Large intestine (tissue), 3 donors: Measurements from ENCODE around the gene ZNF350. TPM values are rescaled to one million over a fixed set of nuclear protein-coding genes. Genes with fewer than 3 reads are reported as not detected.

Experiments
- DNase-seq, 2 donors: peaks; one replicate each; pipeline versions ENCODE4 v3.0.0 to v3.0.0-alpha.2; 2013
- H3K27ac ChIP-seq: one replicate; pipeline ENCODE4 v1.5.1; 2013; ENCODE audit warnings: low read length
- H3K27me3 ChIP-seq: 2 replicates; pipeline ENCODE4 v1.6.1; 2013; ENCODE audit warnings: low read length; ENCODE audit not compliant: control insufficient read depth, insufficient read depth
- H3K36me3 ChIP-seq: 2 replicates; pipeline ENCODE4 v1.6.1; 2013; ENCODE audit warnings: low read length; ENCODE audit not compliant: control insufficient read depth, insufficient read depth
- H3K4me1 ChIP-seq: one replicate; pipeline ENCODE4 v1.6.1; 2013; ENCODE audit warnings: low read length; ENCODE audit not compliant: control insufficient read depth, insufficient read depth
- H3K4me3 ChIP-seq: one replicate; pipeline ENCODE4 v1.5.1; 2013; ENCODE audit warnings: low read length
- H3K9me3 ChIP-seq: one replicate; pipeline ENCODE4 v1.6.1; 2013; ENCODE audit warnings: mild to moderate bottlenecking, low read depth, low read length, moderate library complexity; ENCODE audit not compliant: control insufficient read depth
- WGBS: methylation state at CpG from one replicate; pipeline ENCODE4 v1.1.5; 2013; ENCODE audit warnings: low lambda C conversion rate; ENCODE audit not compliant: insufficient coverage; 5-methylcytosine and 5-hydroxymethylcytosine counted together
- polyA plus RNA-seq: library from polyadenylated mRNA; unstranded; fragments of 120-200 nt; gene quantifications from one replicate; pipeline ENCODE4 v1.2.1, GENCODE V29; 2013

Gene ZNF350
- polyA plus RNA-seq, 1 donor: 12.2 TPM

- no CpG with 5 or more reads among the region's 7 CpGs for WGBS
- no peaks in the 10 kb centered on the region for H3K4me1 ChIP-seq
- H3K27ac ChIP-seq: no peak overlapping the region
- H3K36me3 ChIP-seq: peaks cover 54% of the 10 kb centered on the region
- H3K27me3 ChIP-seq: no peaks in the 10 kb centered on the region
- no peak overlapping the region for H3K4me3 ChIP-seq
- DNase-seq: no peak
- peaks cover 49% of the 10 kb centered on the region for H3K9me3 ChIP-seq
Observed at GRCh38 chr19:51944798-51945552, 41.7 kb downstream of the ZNF350 start.

- 89% methylated on average over 1 of the region's 2 CpGs for WGBS
- peaks cover 80% of the 10 kb centered on the region for H3K36me3 ChIP-seq
- no peaks in the 10 kb centered on the region for H3K27me3 ChIP-seq
- no peak for DNase-seq
- H3K4me1 ChIP-seq: no peaks in the 10 kb centered on the region
- H3K9me3 ChIP-seq: peaks cover 44% of the 10 kb centered on the region
- no peak overlapping the region for H3K27ac ChIP-seq
- no peak overlapping the region for H3K4me3 ChIP-seq
Observed at GRCh38 chr19:51938936-51939335, 47.7 kb downstream of the ZNF350 start.

DNA sequence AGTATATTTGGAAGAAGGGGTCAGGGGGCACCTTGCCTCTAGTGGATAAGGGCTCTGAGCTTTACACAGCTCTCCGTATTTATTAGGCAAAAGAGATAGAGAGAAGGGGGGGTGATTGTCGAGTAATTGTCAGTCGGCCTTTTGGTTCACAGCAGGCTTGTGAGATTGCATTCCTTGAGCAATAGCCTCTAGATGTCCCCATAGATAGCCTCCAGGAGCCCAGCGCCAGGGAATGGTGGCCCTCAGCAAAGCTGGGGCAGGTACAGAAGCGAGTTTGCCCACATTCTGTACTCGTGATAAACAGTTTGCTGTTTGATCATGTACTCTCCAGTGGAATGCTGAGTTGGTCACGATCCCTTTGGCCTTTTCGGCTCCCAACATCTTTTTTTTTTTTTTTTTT, 54.7 kb downstream of the ZNF350 start:
- no CpG with 5 or more reads among the region's 8 CpGs for WGBS
- H3K27me3 ChIP-seq: no peaks in the 10 kb centered on the region
- peaks cover 27% of the 10 kb centered on the region for H3K9me3 ChIP-seq
- no peak for DNase-seq
- no peak overlapping the region for H3K27ac ChIP-seq
- peaks cover 51% of the 10 kb centered on the region for H3K36me3 ChIP-seq
- no peak overlapping the region for H3K4me3 ChIP-seq
- no peaks in the 10 kb centered on the region for H3K4me1 ChIP-seq

- Histone ChIP-seq H3K27ac (no peak overlapping the region), H3K9me3 (peaks cover 16% of the 10 kb centered on the region), H3K36me3 (peaks cover 18% of the 10 kb centered on the region), H3K4me1 (no peaks in the 10 kb centered on the region), H3K4me3 (peak overlapping the region; percentile 74), H3K27me3 (no peaks in the 10 kb centered on the region)
- no peak for DNase-seq
- WGBS: 23% methylated on average over 7 of the region's 13 CpGs
Observed at GRCh38 chr19:51927859-51928258, 58.8 kb downstream of the ZNF350 start.

- WGBS: 0% methylated on average over 1 of the region's 52 CpGs
- H3K9me3 ChIP-seq: peaks cover 15% of the 10 kb centered on the region
- peak within 1 kb of the TSS; percentile 74 for H3K4me3 ChIP-seq
- H3K4me1 ChIP-seq: no peaks in the 10 kb centered on the region
- H3K36me3 ChIP-seq: peaks cover 14% of the 10 kb centered on the region
- peak; percentile 88 to 99 for DNase-seq
- H3K27me3 ChIP-seq: no peaks in the 10 kb centered on the region
- peak within 1 kb of the TSS; percentile 95 for H3K27ac ChIP-seq
Observed at GRCh38 chr19:51926784-51927741, 59.6 kb downstream of the ZNF350 start, which contains the start of gene ZNF613. TSS of gene ZNF613 (plus strand) at chr19:51927472. CDS start at chr19:51936221, 8,749 bp downstream.

DNA sequence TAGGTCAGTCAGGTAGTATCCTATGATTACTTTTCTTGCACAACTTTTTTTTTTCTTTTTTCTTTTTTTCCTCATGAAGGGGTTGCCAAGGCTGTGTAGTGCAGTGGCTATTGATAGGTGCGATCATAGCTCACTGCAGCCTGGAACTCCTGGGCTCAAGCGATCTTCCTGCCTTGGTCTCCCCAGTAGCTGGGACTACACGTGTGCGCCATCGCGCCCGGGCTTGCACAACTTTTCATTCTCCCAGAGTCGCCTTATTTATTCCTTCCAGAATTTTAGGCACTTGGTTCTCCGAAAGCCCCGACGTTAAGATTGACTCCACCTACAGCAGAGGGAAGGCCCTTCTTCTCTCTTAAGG, 60.2 kb downstream of the ZNF350 start:
- H3K9me3 ChIP-seq: peaks cover 15% of the 10 kb centered on the region
- H3K27ac ChIP-seq: peak overlapping the region; percentile 95
- DNase-seq: no peak
- H3K36me3 ChIP-seq: peaks cover 9% of the 10 kb centered on the region
- WGBS: 0% methylated on average over 2 of the region's 11 CpGs
- H3K4me1 ChIP-seq: no peaks in the 10 kb centered on the region
- peak overlapping the region; percentile 74 for H3K4me3 ChIP-seq
- H3K27me3 ChIP-seq: no peaks in the 10 kb centered on the region

DNA sequence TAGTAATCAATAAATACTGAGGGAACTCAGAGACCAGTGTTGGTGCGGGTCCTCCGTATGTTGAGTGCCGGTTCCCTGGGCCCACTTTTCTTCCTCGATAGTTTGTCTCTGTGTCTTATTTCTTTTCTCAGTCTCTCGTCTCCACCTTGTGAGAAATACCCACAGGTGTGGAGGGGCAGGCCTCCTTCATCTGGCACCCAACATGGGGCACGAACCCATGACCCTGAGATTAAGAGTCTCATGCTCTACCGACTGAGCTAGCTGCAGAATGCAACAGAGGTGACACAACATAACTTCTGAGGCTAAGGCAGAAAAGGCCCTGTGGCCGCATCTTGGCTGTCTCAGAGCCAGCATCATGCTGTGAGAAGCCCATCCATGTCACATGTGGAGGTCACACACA, 64.7 kb downstream of the ZNF350 start:
- peaks cover 19% of the 10 kb centered on the region for H3K9me3 ChIP-seq
- WGBS: no CpG with 5 or more reads among the region's 8 CpGs

DNA sequence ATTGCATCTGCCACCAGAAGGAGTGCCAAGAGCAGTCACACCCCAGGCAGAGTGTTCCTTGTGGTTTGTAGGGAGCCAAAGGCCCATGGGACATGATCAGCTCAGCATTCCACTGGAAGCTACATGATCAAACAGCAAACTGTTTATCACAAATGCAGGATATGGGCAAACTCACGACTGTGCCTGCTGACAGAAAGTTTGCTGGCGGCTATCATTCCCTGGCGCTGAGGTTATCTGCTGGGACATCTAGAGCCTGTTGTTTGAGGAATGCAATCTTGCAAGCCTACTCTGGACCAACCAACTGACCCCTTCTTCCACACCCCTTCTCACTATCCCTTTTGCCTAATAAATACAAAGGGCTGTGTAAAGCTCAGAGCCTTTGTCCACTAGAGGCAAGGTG, 67.0 kb downstream of the ZNF350 start:
- Histone ChIP-seq H3K4me1 (no peaks in the 10 kb centered on the region), H3K36me3 (no peaks in the 10 kb centered on the region), H3K9me3 (peaks cover 19% of the 10 kb centered on the region), H3K27ac (no peak overlapping the region), H3K4me3 (no peak overlapping the region), H3K27me3 (no peaks in the 10 kb centered on the region)
- DNase-seq: no peak
- no CpG with 5 or more reads among the region's 3 CpGs for WGBS

More for the DNA sequence above, 64.7 kb downstream of the ZNF350 start:
- Histone ChIP-seq H3K4me3 (no peak overlapping the region), H3K36me3 (no peaks in the 10 kb centered on the region), H3K27ac (no peak overlapping the region), H3K4me1 (no peaks in the 10 kb centered on the region), H3K27me3 (no peaks in the 10 kb centered on the region)
- no peak for DNase-seq

GRCh38 chr19:51916167-51916566, 70.5 kb downstream of the ZNF350 start:
- H3K9me3 ChIP-seq: peaks cover 12% of the 10 kb centered on the region
- no peak overlapping the region for H3K27ac ChIP-seq
- no peaks in the 10 kb centered on the region for H3K36me3 ChIP-seq
- DNase-seq: no peak
- H3K4me1 ChIP-seq: no peaks in the 10 kb centered on the region
- no peaks in the 10 kb centered on the region for H3K27me3 ChIP-seq
- no peak overlapping the region for H3K4me3 ChIP-seq
- no CpG with 5 or more reads among the region's 1 CpG for WGBS

DNA sequence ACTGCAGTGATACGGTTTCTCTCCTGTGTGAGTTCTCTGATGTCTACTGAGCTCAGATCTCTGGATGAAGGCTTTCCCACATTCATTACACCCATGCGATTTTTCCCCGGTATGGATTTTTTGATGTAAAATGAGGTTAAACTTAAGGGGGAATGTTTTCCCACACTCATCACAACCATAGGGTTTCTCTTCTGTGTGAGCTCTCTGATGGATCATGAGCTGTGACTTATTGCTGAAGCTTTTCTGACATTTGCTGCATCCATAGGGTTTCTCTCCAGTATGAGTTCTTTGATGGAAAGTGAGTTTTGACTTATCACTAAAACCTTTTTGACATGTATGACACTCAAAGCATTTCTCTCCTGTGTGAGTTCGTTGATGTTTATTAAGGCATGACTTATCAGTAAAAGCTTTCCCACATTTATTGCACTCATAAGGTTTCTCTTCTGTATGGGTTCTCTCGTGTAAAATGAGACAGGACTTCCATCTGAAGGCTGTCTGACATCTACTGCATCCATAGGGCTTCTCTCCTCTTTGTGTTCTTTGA, 71.2 kb downstream of the ZNF350 start:
- no peaks in the 10 kb centered on the region for H3K36me3 ChIP-seq
- H3K27ac ChIP-seq: no peak overlapping the region
- WGBS: no CpG with 5 or more reads among the region's 5 CpGs
- no peaks in the 10 kb centered on the region for H3K4me1 ChIP-seq
- H3K4me3 ChIP-seq: no peak overlapping the region
- peaks cover 9% of the 10 kb centered on the region for H3K9me3 ChIP-seq
- no peaks in the 10 kb centered on the region for H3K27me3 ChIP-seq
- DNase-seq: no peak
